ENCODE data around the gene ERCC6L.

DNA sequence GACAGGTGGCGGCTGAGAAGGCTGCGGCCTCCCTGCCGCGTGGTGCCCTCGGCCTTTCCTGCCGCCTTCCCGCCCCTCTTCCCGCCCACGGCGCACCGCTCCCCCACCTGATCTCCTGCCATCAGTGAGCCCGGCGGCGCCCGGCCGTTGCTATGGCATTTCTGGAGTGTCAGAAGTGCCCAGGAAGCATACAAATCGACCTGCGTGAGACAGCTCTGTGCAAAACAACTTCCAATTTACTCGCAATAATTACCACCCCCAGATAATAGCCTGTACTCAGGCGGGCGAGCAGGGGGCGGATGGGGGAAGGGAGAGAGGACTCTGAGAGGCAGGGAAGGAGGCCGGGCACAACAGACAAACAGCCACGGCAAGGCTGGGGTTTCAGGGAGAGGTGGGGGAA is 16.6 kb upstream of the ERCC6L start:
- TF ChIP-seq, protein P1, sequence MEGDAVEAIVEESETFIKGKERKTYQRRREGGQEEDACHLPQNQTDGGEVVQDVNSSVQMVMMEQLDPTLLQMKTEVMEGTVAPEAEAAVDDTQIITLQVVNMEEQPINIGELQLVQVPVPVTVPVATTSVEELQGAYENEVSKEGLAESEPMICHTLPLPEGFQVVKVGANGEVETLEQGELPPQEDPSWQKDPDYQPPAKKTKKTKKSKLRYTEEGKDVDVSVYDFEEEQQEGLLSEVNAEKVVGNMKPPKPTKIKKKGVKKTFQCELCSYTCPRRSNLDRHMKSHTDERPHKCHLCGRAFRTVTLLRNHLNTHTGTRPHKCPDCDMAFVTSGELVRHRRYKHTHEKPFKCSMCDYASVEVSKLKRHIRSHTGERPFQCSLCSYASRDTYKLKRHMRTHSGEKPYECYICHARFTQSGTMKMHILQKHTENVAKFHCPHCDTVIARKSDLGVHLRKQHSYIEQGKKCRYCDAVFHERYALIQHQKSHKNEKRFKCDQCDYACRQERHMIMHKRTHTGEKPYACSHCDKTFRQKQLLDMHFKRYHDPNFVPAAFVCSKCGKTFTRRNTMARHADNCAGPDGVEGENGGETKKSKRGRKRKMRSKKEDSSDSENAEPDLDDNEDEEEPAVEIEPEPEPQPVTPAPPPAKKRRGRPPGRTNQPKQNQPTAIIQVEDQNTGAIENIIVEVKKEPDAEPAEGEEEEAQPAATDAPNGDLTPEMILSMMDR (IDR thresholded peaks at IDR 0.05; ENCODE audit: insufficient read depth, low read length, poor library complexity, severe bottlenecking), result no peak
- no peak for TF ChIP-seq EZH2phosphoT487 (conservative IDR thresholded peaks at IDR 0.05; ENCODE audit: low read length)
